SK-N-SH treated with all-trans-retinoic acid at 6 μM for 48 hours (cell line): ENCODE results near the gene STEAP1B.

Source experiments
- PATZ1 ChIP-seq: fragments of 250-450 bp; sonication (Bioruptor Pico); IDR thresholded peaks from 2 replicates; pipeline ENCODE4 v1.8.0; 2020; ENCODE audit warnings: mild to moderate bottlenecking, moderate library complexity, borderline replicate concordance
- ZFP30 ChIP-seq: fragments of 450-650 bp; formaldehyde crosslinking; IDR thresholded peaks from 2 replicates; pipeline ENCODE4 v1.5.0; 2022; ENCODE audit warnings: mild to moderate bottlenecking, moderate library complexity
- ZNF565 ChIP-seq: fragments of 450-650 bp; formaldehyde crosslinking; conservative IDR thresholded peaks from 2 replicates; pipeline ENCODE4 v1.5.0; 2020; ENCODE audit warnings: low read depth, mild to moderate bottlenecking, moderate library complexity

GRCh38 chr7:22418251-22419046 is 81.5 kb downstream of the STEAP1B start:
- TF ChIP-seq ZNF565 (CRISPR knock-in tag) (no peak), PATZ1 (CRISPR knock-in tag) (no peak), ZFP30 (CRISPR knock-in tag) (no peak)
